ENCODE results near the gene POMGNT1.

The POMGNT1 gene

GRCh38 chr1:46158312-46159281 is 39.6 kb downstream of the POMGNT1 start:
- DNase-seq (ENCODE audit: low read depth in 2 of 3, low spot score in 2 of 3): no peak

DNA sequence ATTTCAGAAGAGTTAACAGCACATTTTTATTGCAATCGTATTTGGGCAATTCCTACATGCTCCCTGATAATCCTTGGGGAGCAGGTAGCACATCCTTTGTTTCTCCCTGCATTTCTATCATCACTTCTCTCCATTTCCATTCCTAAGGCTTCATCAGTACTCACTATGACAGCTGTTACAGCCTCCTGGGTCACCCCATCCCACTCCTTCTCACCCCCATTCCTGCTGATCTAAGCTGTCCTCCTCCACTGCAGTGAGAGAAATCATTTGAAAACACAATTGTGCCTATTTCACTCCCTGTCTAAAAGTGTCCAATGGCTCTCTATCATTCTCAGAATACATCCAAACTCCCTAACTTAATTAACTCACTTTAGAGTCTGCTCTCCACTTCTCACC is 40.3 kb downstream of the POMGNT1 start:
- DNase-seq (ENCODE audit: low read depth in 2 of 3, low spot score in 2 of 3): no peak

DNA sequence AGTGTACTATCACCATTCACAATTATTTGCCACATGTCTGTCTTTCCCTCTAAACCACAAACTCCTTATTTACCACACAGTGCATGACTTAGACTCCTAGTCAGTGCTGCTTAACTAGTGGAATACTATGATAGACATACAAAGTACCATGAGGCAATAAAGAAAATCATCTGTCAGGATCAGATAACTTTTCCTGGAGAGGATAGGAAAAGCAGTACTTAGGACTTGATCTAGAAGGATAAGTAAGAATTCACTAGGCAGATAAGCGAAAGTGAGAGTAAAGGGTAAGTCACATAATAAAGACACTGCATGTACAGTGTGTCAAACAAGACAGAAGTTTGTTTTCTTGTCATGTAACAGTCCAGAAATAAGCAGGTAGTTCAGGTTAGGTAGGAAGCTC is 44.5 kb downstream of the POMGNT1 start:
- DNase-seq (ENCODE audit: low read depth in 2 of 3, low spot score in 2 of 3): no peak

DNA sequence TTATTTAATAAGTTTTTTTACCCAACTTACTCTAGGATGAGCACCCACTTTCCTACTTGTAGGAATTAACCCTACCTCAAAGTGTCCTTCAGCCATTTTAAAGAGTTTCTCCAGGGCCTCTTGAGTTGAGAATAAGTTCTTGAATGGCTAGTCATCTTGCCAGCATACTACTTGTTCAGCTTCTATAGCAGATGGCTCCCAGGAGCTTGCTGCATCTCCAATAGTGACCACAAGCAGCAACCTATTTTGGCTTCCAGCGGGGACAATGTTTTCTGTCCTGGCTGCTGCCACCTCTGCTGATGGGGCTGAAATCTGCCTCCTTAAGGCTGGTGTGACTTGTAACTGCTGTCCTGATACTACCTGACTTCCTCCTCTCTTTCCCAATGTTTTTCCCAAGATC is 45.0 kb downstream of the POMGNT1 start:
- no peak for DNase-seq (ENCODE audit: low read depth in 2 of 3, low spot score in 2 of 3)

GRCh38 chr1:46152016-46152415 is 46.2 kb downstream of the POMGNT1 start:
- DNase-seq (ENCODE audit: low read depth in 2 of 3, low spot score in 2 of 3): no peak

GRCh38 chr1:46150085-46150484 is 48.1 kb downstream of the POMGNT1 start:
- DNase-seq (ENCODE audit: low read depth in 2 of 3, low spot score in 2 of 3): no peak

- no peak for DNase-seq (ENCODE audit: low read depth in 2 of 3, low spot score in 2 of 3)
Observed at GRCh38 chr1:46148318-46148717, 49.9 kb downstream of the POMGNT1 start.
